ENCODE data around the gene PPP3CA.

PPP3CA gene

DNA sequence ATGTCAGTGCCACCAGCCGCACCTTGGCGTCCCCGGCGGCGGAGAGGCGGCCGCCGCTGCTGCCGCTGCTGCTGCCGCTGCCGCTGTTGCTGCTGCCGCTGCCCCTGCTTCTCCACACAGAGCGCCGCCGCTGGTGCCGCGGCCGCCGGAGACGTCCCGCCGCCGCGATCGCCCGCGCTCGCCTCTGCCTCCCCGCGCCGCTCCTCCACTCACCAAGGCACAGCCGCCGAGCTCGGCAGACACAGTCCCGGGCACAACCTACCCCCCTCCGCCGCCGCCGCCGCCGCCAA, at the start of gene PPP3CA:
Gene PPP3CA, minus strand, starts transcription at position 260 of the 290 bp plus-strand sequence.
- no peak for DNase-seq

GRCh38 chr4:101393256-101393655, 45.9 kb upstream of the PPP3CA start:
- DNase-seq, result no peak

GRCh38 chr4:101370663-101371210, 23.4 kb upstream of the PPP3CA start:
- DNase-seq, result no peak

DNA sequence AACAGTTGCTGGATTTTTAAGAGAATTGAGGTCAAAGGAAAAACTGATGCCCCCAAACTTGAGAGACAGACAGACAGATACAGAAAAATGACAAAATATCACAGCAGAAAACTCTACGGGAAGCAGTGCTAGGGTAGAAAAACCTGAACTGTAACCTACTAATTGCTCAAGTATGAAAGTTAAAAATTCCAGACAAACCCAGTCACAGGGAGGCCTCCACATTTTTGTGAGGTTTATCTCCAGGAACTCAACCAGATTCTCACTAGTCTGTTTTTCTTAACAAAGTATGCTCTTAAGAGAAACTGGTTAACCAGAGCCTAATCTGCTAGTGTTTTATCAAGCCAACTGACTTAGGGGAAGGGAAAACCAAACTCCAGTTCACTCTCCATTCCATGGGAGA, 19.9 kb upstream of the PPP3CA start:
- DNase-seq, result no peak

DNA sequence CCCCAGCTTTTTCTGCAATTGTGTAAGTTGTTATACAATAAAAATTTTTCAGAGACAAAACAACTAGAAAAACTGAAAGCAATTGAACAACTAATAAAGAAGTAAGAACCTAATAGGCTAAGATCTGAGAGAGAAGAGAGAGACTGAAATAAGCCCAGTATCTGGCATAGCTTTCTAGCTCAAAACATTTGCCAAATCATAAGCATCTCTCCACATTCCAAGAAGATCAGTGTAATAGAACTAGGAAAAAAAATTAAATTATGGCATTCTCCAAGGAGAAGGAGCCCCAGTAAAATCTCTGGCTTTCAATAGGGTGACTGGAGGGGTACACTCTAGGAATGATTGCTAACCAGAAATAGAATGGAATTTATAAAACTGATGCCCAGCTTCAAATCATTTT, 19.0 kb upstream of the PPP3CA start:
- no peak for DNase-seq

DNA sequence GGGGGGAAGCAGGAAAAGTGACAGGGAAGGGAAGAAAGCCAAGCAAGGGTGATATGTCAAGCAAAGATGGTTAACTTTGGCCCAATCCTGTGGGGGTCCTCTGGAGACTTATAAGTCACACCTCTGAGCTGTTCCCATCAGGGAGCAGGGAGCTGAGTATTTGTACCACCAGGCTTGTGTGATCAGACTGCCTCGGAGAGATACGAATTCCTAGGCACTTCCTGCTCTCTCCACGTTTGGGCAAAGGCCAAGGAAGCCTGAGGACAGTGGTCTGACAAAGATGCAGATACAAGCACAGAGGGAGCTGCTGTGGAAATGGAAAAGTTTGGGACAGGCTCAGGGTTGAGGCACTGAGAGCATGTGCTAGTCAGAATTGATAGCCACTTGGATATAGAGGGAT, 10.4 kb upstream of the PPP3CA start:
- DNase-seq, result no peak

GRCh38 chr4:101356928-101357327, 9.6 kb upstream of the PPP3CA start:
- DNase-seq, result no peak

DNA sequence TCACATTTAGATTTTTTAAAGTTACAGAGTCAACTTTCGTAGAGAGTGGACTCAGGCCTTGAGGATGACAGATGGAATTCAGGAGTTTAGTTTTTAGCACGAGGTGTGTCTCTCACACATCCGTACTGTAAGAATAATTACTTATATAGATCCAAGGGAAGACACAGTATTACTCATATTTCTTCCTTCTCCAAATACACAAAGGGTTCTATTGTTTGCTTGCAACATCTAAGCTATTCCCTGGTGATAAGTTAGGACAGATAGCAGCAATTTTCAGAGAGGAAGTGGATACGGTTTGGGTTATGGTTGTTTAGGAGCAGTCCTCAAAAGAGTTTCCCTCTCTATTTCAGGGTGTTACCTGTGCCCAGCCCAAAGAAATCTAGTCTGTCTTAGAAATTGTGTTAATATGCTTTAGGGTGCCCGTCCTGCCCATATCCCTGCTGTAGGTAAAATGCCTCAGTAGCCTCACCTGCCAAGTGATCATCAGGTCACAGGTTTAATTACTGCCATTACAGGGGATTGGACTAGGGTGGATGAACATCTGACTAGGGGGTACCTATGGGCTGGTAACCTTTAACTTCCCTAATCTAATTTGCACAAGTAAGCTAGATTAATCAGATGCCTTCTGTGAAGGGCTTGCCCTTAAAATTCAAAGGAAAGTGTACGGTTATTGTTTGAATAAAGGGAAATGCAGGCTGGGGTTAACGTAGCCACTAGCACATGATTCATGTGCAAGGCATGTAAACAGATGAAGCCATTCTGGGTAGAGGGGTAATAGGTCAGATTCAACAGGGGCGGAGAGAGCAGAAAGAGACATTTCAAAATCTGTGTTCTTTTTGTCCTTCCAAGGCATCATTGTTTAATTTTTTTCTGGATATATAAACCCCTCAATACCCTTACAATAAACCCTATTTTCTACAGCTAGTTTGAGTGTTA, 8.7 kb upstream of the PPP3CA start:
- no peak for DNase-seq

- no peak for DNase-seq
Observed at GRCh38 chr4:101355246-101355645, 7.9 kb upstream of the PPP3CA start.

GRCh38 chr4:101349801-101350064, 2.4 kb upstream of the PPP3CA start:
- DNase-seq, result no peak

DNA sequence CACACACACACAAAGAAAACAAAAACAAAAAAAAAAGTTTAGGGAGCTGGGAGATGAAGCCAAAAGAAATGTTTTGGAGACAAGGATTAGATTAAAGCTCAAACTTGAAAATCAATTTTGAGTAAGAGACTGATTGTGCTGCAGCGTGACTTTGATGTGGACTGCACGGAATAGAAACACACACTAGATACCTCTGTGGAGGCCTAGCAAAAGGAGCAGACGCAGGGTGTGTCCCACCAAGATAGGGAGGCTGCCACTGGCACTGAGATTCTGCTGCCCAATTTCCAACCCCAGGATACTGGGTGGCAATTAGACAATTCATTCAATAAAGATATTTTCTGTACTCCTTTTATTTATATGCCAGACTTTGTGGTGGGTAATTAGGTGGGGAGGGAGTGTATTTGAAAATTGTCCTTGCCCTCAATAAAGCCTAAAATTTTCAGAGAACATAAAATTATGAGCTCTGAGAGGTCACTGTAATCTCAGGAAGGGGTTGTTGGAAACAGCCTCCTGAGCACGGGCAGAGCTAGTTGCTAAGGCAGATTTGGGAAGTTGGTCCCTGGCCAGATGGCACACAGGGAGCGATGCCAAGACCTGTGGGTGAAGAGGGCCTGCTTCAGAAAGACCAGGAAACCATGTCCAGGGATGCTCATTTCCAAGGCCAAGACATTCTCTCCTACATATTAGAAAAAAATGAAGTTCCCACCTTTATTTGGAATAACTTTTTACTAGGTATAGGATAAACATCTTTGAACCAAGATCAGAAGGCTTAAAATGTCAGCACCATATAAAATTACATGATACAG, 1.9 kb upstream of the PPP3CA start:
- DNase-seq, result peak; percentile 30 to 42

DNA sequence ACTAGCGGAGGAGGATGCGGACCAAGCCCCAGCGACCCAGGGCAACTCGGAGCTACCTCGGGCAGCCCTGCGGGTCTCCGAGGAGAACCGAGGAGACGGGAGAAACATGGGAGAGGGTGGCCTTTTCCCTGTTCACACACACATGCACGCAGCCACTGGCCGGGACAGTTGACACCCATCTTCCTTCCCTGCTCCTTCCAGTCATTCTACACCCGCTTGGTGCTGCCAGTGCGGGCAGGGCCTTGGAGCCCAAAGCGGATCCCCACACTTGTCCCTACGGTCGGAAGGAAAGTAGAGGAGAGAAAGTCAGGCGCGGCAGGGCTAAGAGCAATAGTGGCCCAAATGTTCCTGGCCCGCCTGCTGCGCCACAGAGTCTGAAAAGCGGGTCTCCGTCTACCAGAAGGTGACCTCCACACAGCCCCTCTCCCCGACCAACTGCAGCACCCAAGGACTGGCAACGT, 1.1 kb upstream of the PPP3CA start:
- peak in 1 of 2 experiments; percentile 17 for DNase-seq

- peak; percentile 65 to 79 for DNase-seq
Observed at GRCh38 chr4:101347557-101348366, 436 bp upstream of the PPP3CA start.

DNA sequence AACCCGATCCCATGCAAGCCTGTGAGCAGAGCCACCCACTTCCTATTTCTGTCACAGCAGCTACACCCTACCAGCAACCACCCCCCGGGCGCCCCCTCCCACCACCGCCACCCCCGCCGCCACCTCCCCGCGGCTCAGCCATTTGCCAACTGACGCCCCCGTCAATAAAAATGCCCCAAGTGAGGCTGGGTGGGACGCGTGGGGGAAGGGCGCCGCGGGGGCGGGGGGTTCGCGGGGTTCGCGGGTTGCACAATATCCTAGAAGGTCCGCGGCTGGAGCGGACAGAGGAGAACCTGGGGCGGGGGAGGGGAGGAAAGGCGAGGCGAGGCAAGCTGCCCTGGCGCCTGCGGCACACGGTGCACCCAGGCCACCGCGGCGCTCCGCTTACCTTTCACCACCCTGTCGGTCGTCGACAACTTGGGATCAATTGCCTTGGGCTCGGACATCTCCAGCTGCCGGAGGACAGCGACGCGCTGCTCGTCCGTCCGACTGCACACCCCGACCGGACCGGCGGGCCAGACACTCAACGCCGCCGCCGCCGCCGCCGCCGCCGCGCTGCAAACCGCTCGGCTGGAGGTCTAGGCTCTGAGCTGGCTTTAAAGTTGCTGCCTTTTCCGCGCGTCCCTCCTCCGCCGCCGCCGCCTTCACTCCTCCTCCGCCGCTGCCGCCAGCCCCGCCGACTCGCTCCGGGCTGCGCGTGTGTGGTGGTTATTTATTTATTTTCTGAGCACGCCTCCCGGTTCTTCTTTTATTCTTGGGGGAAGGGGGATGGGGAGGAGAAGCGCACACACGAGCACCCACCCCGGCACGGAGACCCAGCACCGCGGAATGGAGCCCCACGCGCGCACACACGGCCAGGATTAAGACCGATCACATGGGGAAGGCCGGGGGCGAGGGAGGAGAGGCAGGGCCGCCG, 717 bp downstream of the PPP3CA start:
- peak in 1 of 2 experiments; percentile 3 for DNase-seq

- DNase-seq, result peak in 1 of 2 experiments; percentile 13
Observed at GRCh38 chr4:101345596-101346350, 1.6 kb downstream of the PPP3CA start.

DNA sequence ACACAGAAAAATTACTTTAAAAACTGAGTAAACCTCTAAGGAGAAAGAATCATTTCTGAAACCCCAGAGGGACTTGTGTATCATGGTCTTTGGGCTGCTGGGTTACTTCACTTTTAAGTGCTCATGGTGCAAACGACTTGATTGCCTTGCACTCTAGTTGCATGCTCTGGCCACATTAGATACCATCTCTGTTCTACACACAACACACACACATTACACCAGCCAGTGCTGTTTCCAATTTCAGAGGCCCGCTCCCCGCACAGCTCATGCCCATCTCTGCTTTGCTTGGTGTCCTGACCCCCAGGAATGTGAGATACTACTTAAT, 2.1 kb downstream of the PPP3CA start:
- DNase-seq, result no peak

GRCh38 chr4:101339332-101339731, 8.0 kb downstream of the PPP3CA start:
- no peak for DNase-seq

DNA sequence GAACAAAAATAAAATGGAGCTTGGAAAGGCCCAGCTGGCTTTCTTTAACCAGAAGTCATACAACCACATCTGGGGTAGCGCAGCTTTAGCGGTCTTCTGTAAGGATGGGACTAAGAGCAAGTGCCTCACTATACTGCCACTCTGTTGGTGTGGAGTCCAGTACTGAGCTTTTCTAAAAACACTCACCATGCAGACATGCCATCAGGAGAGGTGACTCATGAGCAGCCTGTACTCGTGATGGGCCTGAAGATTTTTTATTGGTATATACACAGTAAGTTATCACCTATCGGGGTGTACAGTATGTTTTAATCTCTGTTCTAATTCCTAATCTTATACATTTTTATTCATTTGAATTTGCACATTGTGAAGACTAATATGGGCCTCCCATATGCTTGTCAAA, 9.6 kb downstream of the PPP3CA start:
- DNase-seq, result no peak

GRCh38 chr4:101334963-101335572, 12.3 kb downstream of the PPP3CA start:
- no peak for DNase-seq

DNA sequence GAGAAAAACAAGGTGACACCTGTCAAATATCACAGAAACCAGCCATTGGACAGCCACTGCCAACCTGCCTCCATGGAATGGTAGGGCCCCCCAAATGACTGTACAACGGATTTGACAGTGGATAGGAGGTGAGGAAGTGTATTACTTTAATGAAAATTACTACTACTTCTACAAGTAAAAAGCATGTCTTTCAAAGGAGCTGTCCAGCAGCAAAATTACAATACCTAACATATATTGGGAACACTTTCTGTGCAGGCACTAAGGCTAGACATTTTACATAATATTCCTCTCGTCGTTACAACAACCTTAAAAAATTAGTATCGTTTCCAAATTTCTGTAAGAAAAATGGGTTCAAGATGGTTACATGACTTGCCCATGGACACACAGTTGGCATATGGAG, 14.9 kb downstream of the PPP3CA start:
- DNase-seq, result no peak

DNA sequence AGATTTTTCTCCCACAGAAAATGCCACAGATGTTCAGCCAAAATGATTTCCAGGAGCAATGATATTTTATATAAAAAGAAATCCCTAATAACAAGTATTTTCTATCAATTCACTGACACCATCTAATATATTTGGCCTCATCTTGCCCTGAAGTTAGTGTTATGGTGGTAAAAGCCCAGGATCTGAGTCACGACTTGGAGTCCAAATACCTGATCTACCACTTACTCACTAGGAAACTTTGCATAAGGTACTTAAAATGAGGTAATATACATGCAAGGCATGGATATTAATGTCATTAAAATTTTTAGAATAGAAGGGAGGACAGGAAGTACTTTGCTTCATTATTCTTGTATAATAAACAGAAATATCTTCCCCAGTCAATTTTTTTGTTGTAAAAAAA, 16.3 kb downstream of the PPP3CA start:
- DNase-seq, result no peak

Data from SHP77 (cell line).